Uterine smooth muscle cell (primary cell): Measurements from ENCODE around the gene LRRC2. TPM values are rescaled to one million over a fixed set of nuclear protein-coding genes. Genes with fewer than 3 reads are reported as not detected.

Source experiments
- total RNA-seq: library from RNA; depleted of rRNA; stranded (reverse); fragments of >200 nt; gene quantifications from 2 replicates; pipeline ENCODE4 v1.2.3, GENCODE V29; 2014

Gene LRRC2
- 1.9 and 7.4 TPM in 2 replicates for total RNA-seq

GRCh38 chr3:46566040-46566641 is at the start of gene LRRC2:
Gene LRRC2 (minus strand): TSS chr3:46566302. CDS start chr3:46551591, 14,711 bp downstream.

GRCh38 chr3:46612324-46612723 is 46.2 kb upstream of the LRRC2 start, which contains the start of gene FAM240A:
Gene FAM240A (plus strand): TSS chr3:46612525. CDS start chr3:46612684, 159 bp downstream.

GRCh38 chr3:46497556-46498265 is 68.4 kb downstream of the LRRC2 start, which contains the start of gene RTP3:
Gene RTP3 (plus strand): TSS chr3:46497976. CDS start chr3:46498063, 87 bp downstream.

Other genes starting within 250 kb of the LRRC2 start
- gene CCR2, start 212.2 kb downstream of the LRRC2 start, total RNA-seq: not detected in 2 replicates
- 0.11 TPM in 1 of 2 replicates, not detected in the other for gene CCR5, start 195.4 kb downstream of the LRRC2 start, total RNA-seq
- 0.62 and 1.5 TPM in 2 replicates for gene CCRL2, start 159.0 kb downstream of the LRRC2 start, total RNA-seq
- under 0.01 TPM in 1 of 2 replicates, not detected in the other for gene LTF, start 101.4 kb downstream of the LRRC2 start, total RNA-seq
- not detected in 2 replicates for gene RTP3, start 68.3 kb downstream of the LRRC2 start, total RNA-seq
- not detected in 2 replicates for gene FAM240A, start 46.2 kb upstream of the LRRC2 start, total RNA-seq
- gene ALS2CL, start 127.4 kb upstream of the LRRC2 start, total RNA-seq: 1.4 and 1.9 TPM in 2 replicates
- gene TMIE, start 135.1 kb upstream of the LRRC2 start, total RNA-seq: under 0.01 and 0.12 TPM in 2 replicates
- gene PRSS50, start 151.6 kb upstream of the LRRC2 start, total RNA-seq: 0.12 TPM in 1 of 2 replicates, not detected in the other